K562 (cell line): ENCODE results near the gene CHPF. TPM values are rescaled to one million over a fixed set of nuclear protein-coding genes. Genes with fewer than 3 reads are reported as not detected.

Source experiments
- ATF1 ChIP-seq, 2 experiments: fragments of 450-650 bp in 1 of 2; IDR thresholded peaks; 2 replicates each; pipeline ENCODE4 v1.6.1; 2016; ENCODE audit warnings: missing compliant biosample characterization in 1 of 2, missing genetic modification characterization in 1 of 2
- CBFA2T2 ChIP-seq: fragments of 450-650 bp; conservative IDR thresholded peaks from 2 replicates; pipeline ENCODE4 v1.6.1; 2017; ENCODE audit warnings: mild to moderate bottlenecking
- DPF2 ChIP-seq: fragments of 450-650 bp; IDR thresholded peaks from 2 replicates; pipeline ENCODE4 v1.6.1; 2016
- EWSR1 ChIP-seq: fragments of 450-650 bp; IDR thresholded peaks from 2 replicates; pipeline ENCODE4 v1.6.1; 2018; ENCODE audit warnings: borderline replicate concordance, mild to moderate bottlenecking, low read depth, moderate library complexity; ENCODE audit not compliant: partially characterized antibody
- FOXJ3 ChIP-seq: sonication (generic); formaldehyde crosslinking; IDR thresholded peaks from 2 replicates; pipeline ENCODE4 v1.4.0; 2020; ENCODE audit warnings: mild to moderate bottlenecking, missing genetic modification reagents
- HNRNPL ChIP-seq: fragments of 200-400 bp; formaldehyde crosslinking; IDR thresholded peaks from 2 replicates; pipeline ENCODE4 v1.6.1; 2017; ENCODE audit warnings: low read depth, mild to moderate bottlenecking, low read length
- ILF3 ChIP-seq: fragments of 450-650 bp; IDR thresholded peaks from 2 replicates; pipeline ENCODE4 v1.6.1; 2018; ENCODE audit warnings: antibody characterized with exemption, mild to moderate bottlenecking, moderate library complexity, borderline replicate concordance
- MAFG ChIP-seq: fragments of 450-650 bp; conservative IDR thresholded peaks from 2 replicates; pipeline ENCODE4 v1.6.1; 2016; ENCODE audit warnings: missing genetic modification characterization, missing compliant biosample characterization
- MTA3 ChIP-seq: fragments of 450-650 bp; formaldehyde crosslinking; IDR thresholded peaks from 2 replicates; pipeline ENCODE4 v1.6.1; 2017; ENCODE audit warnings: mild to moderate bottlenecking, borderline replicate concordance
- POLR2A ChIP-seq: fragments of 450-650 bp; conservative IDR thresholded peaks from 2 replicates; pipeline ENCODE4 v1.6.1; 2016
- PTBP1 ChIP-seq: fragments of 200-400 bp; formaldehyde crosslinking; IDR thresholded peaks from 2 replicates; pipeline ENCODE4 v1.6.1; 2017; ENCODE audit warnings: low read depth, low read length
- PURB ChIP-seq: sonication (generic); formaldehyde crosslinking; IDR thresholded peaks from 2 replicates; pipeline ENCODE4 v1.9.0; 2021; ENCODE audit warnings: low read depth, mild to moderate bottlenecking, missing genetic modification reagents
- RBM39 ChIP-seq: fragments of 200-400 bp; formaldehyde crosslinking; optimal IDR thresholded peaks from 2 replicates; pipeline ENCODE3; 2018; ENCODE audit warnings: low read depth, low read length
- RNF2 ChIP-seq: sonication (generic); IDR thresholded peaks from 2 replicates; pipeline ENCODE4 v1.6.1; 2016
- TAF9B ChIP-seq: fragments of 450-650 bp; IDR thresholded peaks from 2 replicates; pipeline ENCODE4 v1.6.1; 2018; ENCODE audit warnings: mild to moderate bottlenecking; ENCODE audit not compliant: partially characterized antibody
- TBL1XR1 ChIP-seq, 2 experiments: IDR thresholded peaks; 2 replicates each; pipeline ENCODE4 v1.6.1; 2012; ENCODE audit warnings: improper control_type of control experiment in 2 of 2, low read length in 2 of 2, mild to moderate bottlenecking in 1 of 2
- ZNF24 ChIP-seq: fragments of 450-650 bp; IDR thresholded peaks from 2 replicates; pipeline ENCODE4 v1.6.1; 2016
- polyA plus RNA-seq, 8 experiments: library from polyadenylated mRNA; depleted of rRNA in 4 of 8; stranded (reverse) in 5 of 8; unstranded in 3 of 8; fragments of >200 nt; fragmentation: Nextera tagmentation in 2 of 8; fragmentation: Illumina TruSeq in 1 of 8; extraction: Ambion mirVana in 2 of 8; extraction: Trizol in 1 of 8; gene quantifications; 2 replicates each; pipeline versions ENCODE4 v1.2.1 to v1.2.3, GENCODE V29; 2011 to 2014; ENCODE audit warnings: inconsistent platforms in 1 of 8, missing spikeins in 1 of 8
- total RNA-seq, 7 experiments: library from RNA; depleted of rRNA in 6 of 7; stranded (reverse); fragments of >200 nt in 6 of 7; fragmentation: Illumina TruSeq in 2 of 7; extraction: Trizol in 2 of 7; gene quantifications; 2 replicates each; pipeline versions ENCODE4 v1.2.1 to v1.2.3, GENCODE V29; 2011 to 2021; ENCODE audit warnings: low replicate concordance in 1 of 7
- TF ChIP-seq, protein P1 (sequence below): fragments of 250-450 bp; sonication (Bioruptor Pico); IDR thresholded peaks from 2 replicates; pipeline ENCODE4 v1.5.0; 2021
- TF ChIP-seq, protein P2 (sequence below): fragments of 450-650 bp; IDR thresholded peaks from 2 replicates; pipeline ENCODE4 v1.6.1; 2016
- TF ChIP-seq, protein P3 (sequence below): sonication (generic); formaldehyde crosslinking; IDR thresholded peaks from 2 replicates; pipeline ENCODE4 v1.8.0; 2023; ENCODE audit warnings: mild to moderate bottlenecking, missing genetic modification reagents
- TF ChIP-seq, protein P4 (sequence below): sonication (generic); formaldehyde crosslinking; IDR thresholded peaks from 2 replicates; pipeline ENCODE4 v1.8.1; 2023; ENCODE audit warnings: mild to moderate bottlenecking, missing genetic modification reagents
- TF ChIP-seq, protein P5 (sequence below): sonication (generic); IDR thresholded peaks from 2 replicates; pipeline ENCODE4 v1.6.1; 2016
- TF ChIP-seq, protein P6 (sequence below): sonication (generic); formaldehyde crosslinking; IDR thresholded peaks from 2 replicates; pipeline ENCODE4 v1.9.0; 2022; ENCODE audit warnings: mild to moderate bottlenecking, missing genetic modification reagents

The CHPF gene
- total and polyA plus RNA-seq, 9 of the 15 experiments (the other 6 are each of a cell fraction or from before 2014, with no cell fraction given), result 0.15 to 57.2 (median 7.9) TPM

DNA sequence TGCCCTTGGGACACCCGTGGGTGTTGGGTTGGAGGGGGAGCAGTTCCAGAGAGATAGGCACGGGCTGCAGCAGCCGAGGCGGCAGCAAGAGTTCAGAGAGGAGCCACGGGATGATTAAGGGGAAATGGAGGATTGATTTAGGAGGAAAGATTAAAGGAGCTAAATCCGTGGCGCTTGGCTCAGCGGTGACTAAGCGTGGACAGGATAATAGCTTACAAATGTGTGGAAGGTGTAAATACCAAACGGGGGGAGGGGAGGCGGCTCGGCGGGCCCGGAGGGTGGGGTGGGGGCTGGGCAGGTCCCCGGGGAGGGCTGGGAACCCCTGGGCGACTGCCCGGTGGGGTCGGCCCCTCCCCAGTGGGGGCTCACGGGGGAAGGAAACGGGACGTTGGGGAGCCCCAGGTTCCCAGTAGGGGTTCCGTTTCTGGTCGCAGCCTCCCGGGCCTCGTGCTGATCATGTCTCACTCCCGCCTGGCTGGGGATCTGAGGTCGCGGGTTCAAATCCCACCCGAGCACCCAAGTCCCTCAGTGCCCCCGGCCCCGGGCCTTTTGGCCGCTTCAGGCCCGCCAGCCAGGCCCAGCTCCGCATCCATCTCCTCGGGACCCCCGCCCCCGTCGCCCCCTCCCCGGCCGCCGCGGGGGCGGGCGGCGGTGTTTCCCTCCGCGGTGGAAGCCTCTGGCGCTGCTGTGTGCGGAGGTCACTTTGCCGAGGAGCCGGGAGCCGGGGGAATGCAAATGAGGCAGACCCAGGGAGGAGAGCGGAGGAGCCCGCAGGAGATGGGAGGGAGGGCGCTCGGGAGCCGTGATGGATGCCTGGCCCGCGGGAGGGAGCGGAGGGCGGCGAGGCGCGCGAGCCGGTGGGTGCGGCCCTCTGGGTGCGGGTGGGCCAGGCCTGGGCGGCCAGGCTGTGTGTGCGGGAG is 21.2 kb downstream of the CHPF start (continued):
- no peak for TF ChIP-seq EWSR1
- TF ChIP-seq, protein P1, sequence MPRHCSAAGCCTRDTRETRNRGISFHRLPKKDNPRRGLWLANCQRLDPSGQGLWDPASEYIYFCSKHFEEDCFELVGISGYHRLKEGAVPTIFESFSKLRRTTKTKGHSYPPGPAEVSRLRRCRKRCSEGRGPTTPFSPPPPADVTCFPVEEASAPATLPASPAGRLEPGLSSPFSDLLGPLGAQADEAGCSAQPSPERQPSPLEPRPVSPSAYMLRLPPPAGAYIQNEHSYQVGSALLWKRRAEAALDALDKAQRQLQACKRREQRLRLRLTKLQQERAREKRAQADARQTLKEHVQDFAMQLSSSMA, result no peak
- TF ChIP-seq, protein P2, sequence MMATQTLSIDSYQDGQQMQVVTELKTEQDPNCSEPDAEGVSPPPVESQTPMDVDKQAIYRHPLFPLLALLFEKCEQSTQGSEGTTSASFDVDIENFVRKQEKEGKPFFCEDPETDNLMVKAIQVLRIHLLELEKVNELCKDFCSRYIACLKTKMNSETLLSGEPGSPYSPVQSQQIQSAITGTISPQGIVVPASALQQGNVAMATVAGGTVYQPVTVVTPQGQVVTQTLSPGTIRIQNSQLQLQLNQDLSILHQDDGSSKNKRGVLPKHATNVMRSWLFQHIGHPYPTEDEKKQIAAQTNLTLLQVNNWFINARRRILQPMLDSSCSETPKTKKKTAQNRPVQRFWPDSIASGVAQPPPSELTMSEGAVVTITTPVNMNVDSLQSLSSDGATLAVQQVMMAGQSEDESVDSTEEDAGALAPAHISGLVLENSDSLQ, result 0 out of 2 replicates have a peak, but pooled peaks have one; percentile 7
- TF ChIP-seq, protein P3, sequence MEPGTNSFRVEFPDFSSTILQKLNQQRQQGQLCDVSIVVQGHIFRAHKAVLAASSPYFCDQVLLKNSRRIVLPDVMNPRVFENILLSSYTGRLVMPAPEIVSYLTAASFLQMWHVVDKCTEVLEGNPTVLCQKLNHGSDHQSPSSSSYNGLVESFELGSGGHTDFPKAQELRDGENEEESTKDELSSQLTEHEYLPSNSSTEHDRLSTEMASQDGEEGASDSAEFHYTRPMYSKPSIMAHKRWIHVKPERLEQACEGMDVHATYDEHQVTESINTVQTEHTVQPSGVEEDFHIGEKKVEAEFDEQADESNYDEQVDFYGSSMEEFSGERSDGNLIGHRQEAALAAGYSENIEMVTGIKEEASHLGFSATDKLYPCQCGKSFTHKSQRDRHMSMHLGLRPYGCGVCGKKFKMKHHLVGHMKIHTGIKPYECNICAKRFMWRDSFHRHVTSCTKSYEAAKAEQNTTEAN (CRISPR knock-in tag), result no peak
- TF ChIP-seq ATF1 (CRISPR knock-in tag; IDR thresholded peaks at IDR 0.05), result no peak
- TF ChIP-seq ATF1 (tag; IDR thresholded peaks at IDR 0.05), result no peak
- TF ChIP-seq, protein P4, sequence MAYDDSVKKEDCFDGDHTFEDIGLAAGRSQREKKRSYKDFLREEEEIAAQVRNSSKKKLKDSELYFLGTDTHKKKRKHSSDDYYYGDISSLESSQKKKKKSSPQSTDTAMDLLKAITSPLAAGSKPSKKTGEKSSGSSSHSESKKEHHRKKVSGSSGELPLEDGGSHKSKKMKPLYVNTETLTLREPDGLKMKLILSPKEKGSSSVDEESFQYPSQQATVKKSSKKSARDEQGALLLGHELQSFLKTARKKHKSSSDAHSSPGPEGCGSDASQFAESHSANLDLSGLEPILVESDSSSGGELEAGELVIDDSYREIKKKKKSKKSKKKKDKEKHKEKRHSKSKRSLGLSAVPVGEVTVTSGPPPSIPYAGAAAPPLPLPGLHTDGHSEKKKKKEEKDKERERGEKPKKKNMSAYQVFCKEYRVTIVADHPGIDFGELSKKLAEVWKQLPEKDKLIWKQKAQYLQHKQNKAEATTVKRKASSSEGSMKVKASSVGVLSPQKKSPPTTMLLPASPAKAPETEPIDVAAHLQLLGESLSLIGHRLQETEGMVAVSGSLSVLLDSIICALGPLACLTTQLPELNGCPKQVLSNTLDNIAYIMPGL (CRISPR knock-in tag), result no peak
- TF ChIP-seq PURB (CRISPR knock-in tag), result no peak
- TF ChIP-seq ILF3, result no peak
- no peak for TF ChIP-seq MTA3
- TF ChIP-seq, protein P5, sequence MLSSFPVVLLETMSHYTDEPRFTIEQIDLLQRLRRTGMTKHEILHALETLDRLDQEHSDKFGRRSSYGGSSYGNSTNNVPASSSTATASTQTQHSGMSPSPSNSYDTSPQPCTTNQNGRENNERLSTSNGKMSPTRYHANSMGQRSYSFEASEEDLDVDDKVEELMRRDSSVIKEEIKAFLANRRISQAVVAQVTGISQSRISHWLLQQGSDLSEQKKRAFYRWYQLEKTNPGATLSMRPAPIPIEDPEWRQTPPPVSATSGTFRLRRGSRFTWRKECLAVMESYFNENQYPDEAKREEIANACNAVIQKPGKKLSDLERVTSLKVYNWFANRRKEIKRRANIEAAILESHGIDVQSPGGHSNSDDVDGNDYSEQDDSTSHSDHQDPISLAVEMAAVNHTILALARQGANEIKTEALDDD, result no peak
- TF ChIP-seq DPF2, result peak; percentile 65
- peak; percentile 27; the same call in 1 of the 2 replicates for TF ChIP-seq CBFA2T2
- TF ChIP-seq FOXJ3 (CRISPR knock-in tag), result no peak
- TF ChIP-seq, protein P6, sequence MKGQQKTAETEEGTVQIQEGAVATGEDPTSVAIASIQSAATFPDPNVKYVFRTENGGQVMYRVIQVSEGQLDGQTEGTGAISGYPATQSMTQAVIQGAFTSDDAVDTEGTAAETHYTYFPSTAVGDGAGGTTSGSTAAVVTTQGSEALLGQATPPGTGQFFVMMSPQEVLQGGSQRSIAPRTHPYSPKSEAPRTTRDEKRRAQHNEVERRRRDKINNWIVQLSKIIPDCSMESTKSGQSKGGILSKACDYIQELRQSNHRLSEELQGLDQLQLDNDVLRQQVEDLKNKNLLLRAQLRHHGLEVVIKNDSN (CRISPR knock-in tag), result no peak
- TF ChIP-seq TAF9B, result peak; percentile 27
- TF ChIP-seq RNF2, result 0 out of 2 replicates have a peak, but pooled peaks have one; percentile 53
- no peak for TF ChIP-seq RBM39
- TF ChIP-seq ZNF24, result no peak
- peak; percentile 55 for TF ChIP-seq MAFG (tag)
- TF ChIP-seq HNRNPL, result no peak
- 0 out of 2 replicates have a peak, but pooled peaks have one; percentile 23 for TF ChIP-seq POLR2A
- TF ChIP-seq PTBP1, result no peak
- TF ChIP-seq TBL1XR1 (IDR thresholded peaks at IDR 0.05; ENCODE audit: low read length in 2 of 2), result peak in 1 of 2 experiments; percentile 60; a peak in 1 of 4 replicates
